Mesenchymal stem cell (in vitro differentiated cells and primary cell): Measurements from ENCODE around the gene LUZP2.

Experiments used
- DNase-seq: peaks from one replicate; pipeline ENCODE4 v3.0.0-alpha.2; 2013
- H2AFZ ChIP-seq: one replicate; pipeline ENCODE4 v1.6.1; 2013; ENCODE audit warnings: low read depth, mild to moderate bottlenecking, control low read depth, inconsistent platforms, low read length, moderate library complexity
- H2AK5ac ChIP-seq: 2 replicates; pipeline ENCODE4 v1.6.1; 2013; ENCODE audit warnings: low read length, moderate library complexity, mild to moderate bottlenecking, inconsistent platforms; ENCODE audit not compliant: severe bottlenecking
- H2BK120ac ChIP-seq: one replicate; pipeline ENCODE4 v1.6.1; 2013; ENCODE audit warnings: low read depth, mild to moderate bottlenecking, inconsistent platforms, low read length, moderate library complexity
- H2BK12ac ChIP-seq, 2 experiments: one replicate each; pipeline ENCODE4 v1.6.1; 2013; ENCODE audit warnings: inconsistent platforms in 2 of 2, low read length in 2 of 2, mild to moderate bottlenecking in 2 of 2, moderate library complexity in 2 of 2, control low read depth in 1 of 2
- H2BK15ac ChIP-seq: one replicate; pipeline ENCODE4 v1.6.1; 2013; ENCODE audit warnings: mild to moderate bottlenecking, low read depth, inconsistent platforms; ENCODE audit not compliant: poor library complexity, severe bottlenecking
- H2BK5ac ChIP-seq: 2 replicates; pipeline ENCODE4 v1.6.1; 2013; ENCODE audit warnings: low read depth, mild to moderate bottlenecking, low read length, control low read depth, inconsistent platforms; ENCODE audit not compliant: poor library complexity, severe bottlenecking
- H3K14ac ChIP-seq, 2 experiments: one replicate each; pipeline ENCODE4 v1.6.1; 2013; ENCODE audit warnings: inconsistent platforms in 2 of 2, low read length in 2 of 2, control low read depth in 1 of 2, mild to moderate bottlenecking in 1 of 2, moderate library complexity in 1 of 2
- H3K18ac ChIP-seq, 2 experiments: one replicate each; pipeline ENCODE4 v1.6.1; 2013; ENCODE audit warnings: inconsistent platforms in 2 of 2, low read length in 2 of 2, control low read depth in 1 of 2, low read depth in 1 of 2, mild to moderate bottlenecking in 1 of 2
- H3K23ac ChIP-seq, 2 experiments: one replicate each; pipeline ENCODE4 v1.6.1; 2013; ENCODE audit warnings: inconsistent platforms in 2 of 2, low read length in 2 of 2, mild to moderate bottlenecking in 2 of 2, moderate library complexity in 2 of 2, control low read depth in 1 of 2
- H3K27ac ChIP-seq: 2 replicates; pipeline ENCODE4 v1.5.1; 2013; ENCODE audit warnings: mild to moderate bottlenecking, moderate library complexity, low read length, control low read depth, inconsistent platforms; ENCODE audit not compliant: poor library complexity, severe bottlenecking
- H3K27me3 ChIP-seq, 2 experiments: 2 replicates each; pipeline versions ENCODE4 v1.6.1 to v1.7.0; 2013; ENCODE audit warnings: low read length in 2 of 2, mild to moderate bottlenecking in 2 of 2, moderate library complexity in 2 of 2, control low read depth in 1 of 2, inconsistent platforms in 1 of 2; ENCODE audit not compliant: control insufficient read depth in 1 of 2, insufficient read depth in 1 of 2
- H3K36me3 ChIP-seq, 2 experiments: 2 replicates each; pipeline versions ENCODE4 v1.6.1 to v1.7.0; 2013; ENCODE audit warnings: low read length in 2 of 2, control low read depth in 1 of 2, inconsistent platforms in 1 of 2, low read depth in 1 of 2, mild to moderate bottlenecking in 1 of 2; ENCODE audit not compliant: insufficient read depth in 2 of 2, control insufficient read depth in 1 of 2
- H3K4ac ChIP-seq, 2 experiments: one replicate each; pipeline ENCODE4 v1.6.1; 2013; ENCODE audit warnings: inconsistent platforms in 2 of 2, low read length in 2 of 2, mild to moderate bottlenecking in 2 of 2, moderate library complexity in 2 of 2, control low read depth in 1 of 2, low read depth in 1 of 2
- H3K4me1 ChIP-seq: 2 replicates; pipeline ENCODE4 v1.6.1; 2013; ENCODE audit warnings: low read depth, low read length, control low read depth; ENCODE audit not compliant: control insufficient read depth, insufficient read depth
- H3K4me2 ChIP-seq: 2 replicates; pipeline ENCODE4 v1.6.1; 2013; ENCODE audit warnings: low read length, mild to moderate bottlenecking, inconsistent platforms; ENCODE audit not compliant: poor library complexity, severe bottlenecking
- H3K4me3 ChIP-seq, 2 experiments: 2 replicates each; pipeline versions ENCODE4 v1.5.1 to v1.7.0; 2013; ENCODE audit warnings: low read length in 2 of 2, mild to moderate bottlenecking in 2 of 2, control low read depth in 1 of 2, low read depth in 1 of 2; ENCODE audit not compliant: insufficient read depth in 1 of 2
- H3K79me1 ChIP-seq: replicated peaks from 2 replicates; pipeline ENCODE4 v1.6.1; 2013; ENCODE audit warnings: mild to moderate bottlenecking, control low read depth, low read length, inconsistent platforms; ENCODE audit not compliant: poor library complexity, severe bottlenecking
- H3K9ac ChIP-seq: 2 replicates; pipeline ENCODE4 v1.7.0; 2013; ENCODE audit warnings: mild to moderate bottlenecking, low read length, moderate library complexity
- H3K9me3 ChIP-seq: 2 replicates; pipeline ENCODE4 v1.7.0; 2013; ENCODE audit warnings: mild to moderate bottlenecking, low read length; ENCODE audit not compliant: control insufficient read depth
- H4K8ac ChIP-seq: one replicate; pipeline ENCODE4 v1.6.1; 2013; ENCODE audit warnings: inconsistent platforms, mild to moderate bottlenecking, low read length, moderate library complexity
- H4K91ac ChIP-seq: one replicate; pipeline ENCODE4 v1.6.1; 2013; ENCODE audit warnings: mild to moderate bottlenecking, low read length, inconsistent platforms
- WGBS: methylation state at CpG from one replicate; pipeline ENCODE4 v1.1.7; 2013; ENCODE audit warnings: mixed read lengths; 5-methylcytosine and 5-hydroxymethylcytosine counted together

Gene LUZP2

DNA sequence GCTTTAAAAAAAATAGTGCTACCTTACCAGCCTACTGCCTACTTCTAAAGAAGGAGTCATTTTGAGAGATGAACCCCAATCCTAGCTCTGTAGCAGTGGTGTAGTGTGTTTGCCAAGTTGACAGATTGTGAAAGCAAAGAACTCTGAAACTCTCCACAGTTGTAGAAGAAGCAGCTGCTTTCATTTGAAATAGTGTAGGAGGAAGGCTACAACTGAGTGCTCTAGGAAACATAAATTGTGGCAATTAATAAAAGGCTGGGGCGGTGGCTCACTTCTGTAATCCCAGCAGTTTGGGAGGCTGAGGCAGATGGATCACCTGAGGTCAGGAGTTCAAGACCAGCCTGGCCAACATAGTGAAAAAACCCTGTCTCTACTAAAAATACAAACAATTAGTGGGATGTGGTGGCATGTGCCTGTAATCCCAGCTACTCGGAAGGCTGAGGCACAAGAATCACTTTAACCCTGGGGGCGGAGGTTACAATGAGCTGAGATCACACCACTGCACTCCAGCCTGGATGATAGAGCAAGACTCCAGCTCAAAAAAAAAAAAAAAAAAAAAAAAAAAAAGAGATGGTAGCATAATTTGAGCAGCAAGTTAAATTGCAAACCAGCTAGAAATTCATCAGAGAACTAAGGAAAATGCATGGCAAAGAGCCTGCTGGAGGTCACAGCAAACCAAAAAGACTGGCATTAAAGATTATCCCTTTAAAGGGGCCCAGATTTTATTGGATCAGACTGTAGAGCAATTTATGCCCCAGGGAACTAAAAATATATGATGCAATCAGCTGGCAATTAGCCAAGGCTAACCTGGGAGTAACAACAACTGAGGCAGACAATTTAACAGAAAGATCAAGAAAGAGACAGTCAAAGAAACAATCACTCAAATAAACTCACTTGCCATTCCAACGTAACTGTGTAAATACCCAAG, 112.6 kb downstream of the LUZP2 start:
- H3K4me3 ChIP-seq: no peak overlapping the region
- H3K9me3 ChIP-seq: no peaks in the 10 kb centered on the region
- H2BK15ac ChIP-seq: no peak overlapping the region
- no peak overlapping the region for H3K14ac ChIP-seq
- no peak overlapping the region for H2BK12ac ChIP-seq
- no peak overlapping the region for H3K23ac ChIP-seq
- no peak overlapping the region for H3K9ac ChIP-seq
- H3K4ac ChIP-seq: no peak overlapping the region
- H3K4me1 ChIP-seq: no peaks in the 10 kb centered on the region
- WGBS: 93% methylated on average over 3 of the region's 4 CpGs
- no peak overlapping the region for H2BK120ac ChIP-seq
- H2AFZ ChIP-seq: no peak overlapping the region
- H4K91ac ChIP-seq: no peak overlapping the region
- no peak for DNase-seq
- no peaks in the 10 kb centered on the region for H3K36me3 ChIP-seq
- no peak overlapping the region for H2BK5ac ChIP-seq
- H2AK5ac ChIP-seq: no peak overlapping the region
- H3K4me2 ChIP-seq: no peak overlapping the region
- H3K27me3 ChIP-seq: no peaks in the 10 kb centered on the region
- H3K79me1 ChIP-seq: no peaks in the 10 kb centered on the region
- H4K8ac ChIP-seq: no peak overlapping the region
- H3K27ac ChIP-seq: no peak overlapping the region
- H3K18ac ChIP-seq: no peak overlapping the region

DNA sequence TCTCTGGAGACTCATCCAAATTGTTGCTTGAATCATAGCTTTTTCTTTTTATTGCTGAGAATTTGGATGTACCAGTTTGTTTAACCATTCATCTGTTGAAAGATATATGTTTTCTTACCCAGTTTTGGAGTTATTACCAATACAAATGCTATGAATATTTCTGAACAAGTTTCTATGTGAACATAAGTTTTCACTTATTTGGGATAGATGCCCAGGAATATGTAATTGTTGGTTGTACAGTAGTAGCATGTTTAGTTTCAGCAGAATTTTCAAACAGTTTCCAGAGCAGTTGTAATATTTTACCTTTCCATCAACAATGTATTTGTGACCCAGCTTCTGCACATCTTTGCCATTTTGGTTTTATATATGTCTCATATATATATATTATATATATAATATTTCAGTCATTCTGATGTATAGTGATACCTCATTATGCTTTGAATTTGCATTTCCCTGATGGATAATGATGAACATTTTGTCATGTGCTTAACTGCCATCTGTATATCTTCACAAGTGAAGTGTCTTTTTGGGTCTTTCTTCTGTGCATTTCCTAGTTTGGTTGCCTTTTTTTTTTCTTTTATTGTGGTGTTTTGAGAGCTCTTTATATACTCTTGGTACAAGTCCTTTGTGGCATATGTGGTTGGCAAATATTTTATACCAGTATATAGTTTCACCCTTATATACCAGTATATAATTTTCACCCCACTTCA, 118.8 kb downstream of the LUZP2 start:
- H3K27ac ChIP-seq: no peak overlapping the region
- H2BK120ac ChIP-seq: no peak overlapping the region
- H3K4me2 ChIP-seq: no peak overlapping the region
- H4K8ac ChIP-seq: no peak overlapping the region
- H3K23ac ChIP-seq: no peak overlapping the region
- H3K4me3 ChIP-seq: no peak overlapping the region
- no peak overlapping the region for H2BK5ac ChIP-seq
- H4K91ac ChIP-seq: no peak overlapping the region
- no peaks in the 10 kb centered on the region for H3K9me3 ChIP-seq
- H3K18ac ChIP-seq: no peak overlapping the region
- no peak overlapping the region for H2AK5ac ChIP-seq
- no peaks in the 10 kb centered on the region for H3K27me3 ChIP-seq
- H2BK15ac ChIP-seq: no peak overlapping the region
- H2AFZ ChIP-seq: no peak overlapping the region
- no peak for DNase-seq
- H2BK12ac ChIP-seq: no peak overlapping the region
- H3K4ac ChIP-seq: no peak overlapping the region
- H3K36me3 ChIP-seq: no peaks in the 10 kb centered on the region
- H3K9ac ChIP-seq: no peak overlapping the region
- no peaks in the 10 kb centered on the region for H3K79me1 ChIP-seq
- H3K14ac ChIP-seq: no peak overlapping the region
- H3K4me1 ChIP-seq: no peaks in the 10 kb centered on the region

DNA sequence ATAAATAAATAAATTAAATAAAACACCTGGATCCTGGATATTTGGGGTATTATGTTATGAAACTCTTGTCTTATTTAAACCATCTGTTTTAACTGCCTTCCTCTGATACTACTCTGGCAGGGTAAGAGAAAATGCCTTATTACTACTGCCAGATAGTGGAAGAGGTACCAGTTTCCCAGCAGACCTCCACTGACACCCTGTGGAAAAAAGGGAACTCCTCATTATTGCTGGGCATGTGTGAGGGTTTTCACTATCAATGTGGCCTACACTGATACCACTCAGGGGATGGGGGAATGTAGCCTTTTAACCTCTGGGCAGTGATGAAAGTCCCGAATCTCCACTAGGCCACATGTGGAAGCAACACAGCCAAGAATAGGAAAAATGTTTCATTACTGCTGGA, 121.0 kb downstream of the LUZP2 start:
- DNase-seq: no peak
- no peak overlapping the region for H2BK12ac ChIP-seq
- H3K27ac ChIP-seq: no peak overlapping the region
- H2AK5ac ChIP-seq: no peak overlapping the region
- H2BK120ac ChIP-seq: no peak overlapping the region
- no peak overlapping the region for H3K18ac ChIP-seq
- H3K14ac ChIP-seq: peak overlapping the region in 1 of 2 experiments; percentile 8
- no CpG with 5 or more reads among the region's 1 CpG for WGBS
- H3K4ac ChIP-seq: no peak overlapping the region
- no peaks in the 10 kb centered on the region for H3K9me3 ChIP-seq
- H3K4me2 ChIP-seq: no peak overlapping the region
- H3K9ac ChIP-seq: no peak overlapping the region
- H4K91ac ChIP-seq: no peak overlapping the region
- no peak overlapping the region for H2AFZ ChIP-seq
- H3K79me1 ChIP-seq: no peaks in the 10 kb centered on the region
- no peaks in the 10 kb centered on the region for H3K27me3 ChIP-seq
- no peak overlapping the region for H4K8ac ChIP-seq
- H3K4me1 ChIP-seq: no peaks in the 10 kb centered on the region
- H3K36me3 ChIP-seq: no peaks in the 10 kb centered on the region
- no peak overlapping the region for H2BK5ac ChIP-seq
- H3K4me3 ChIP-seq: no peak overlapping the region
- H2BK15ac ChIP-seq: no peak overlapping the region
- H3K23ac ChIP-seq: no peak overlapping the region

DNA sequence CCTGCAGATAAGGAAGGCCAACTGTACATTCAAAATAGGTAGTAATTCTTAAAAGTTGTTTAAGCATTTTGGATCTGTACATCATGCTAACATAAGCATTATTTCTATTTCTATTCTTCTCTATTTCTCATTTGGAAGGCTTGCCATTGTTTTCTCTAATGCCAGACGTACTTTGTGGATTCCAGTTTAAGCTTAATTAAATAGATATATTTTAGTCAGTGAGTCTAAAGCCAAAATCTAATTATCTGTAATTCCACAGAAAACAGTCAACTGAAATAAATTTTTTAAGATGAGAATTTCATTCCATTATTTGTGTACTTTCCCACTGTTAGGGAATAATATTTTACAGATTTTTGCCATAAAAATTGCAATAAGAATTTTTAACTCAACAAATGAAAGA, 123.0 kb downstream of the LUZP2 start:
- Histone ChIP-seq H4K91ac (no peak overlapping the region), H3K9ac (no peak overlapping the region), H3K27ac (no peak overlapping the region), H3K27me3 (no peaks in the 10 kb centered on the region), H3K23ac (no peak overlapping the region), H2AK5ac (no peak overlapping the region), H3K4ac (no peak overlapping the region), H2BK120ac (no peak overlapping the region), H3K4me3 (no peak overlapping the region), H3K4me1 (no peaks in the 10 kb centered on the region), H3K18ac (no peak overlapping the region), H2BK12ac (no peak overlapping the region), H3K14ac (no peak overlapping the region), H3K79me1 (no peaks in the 10 kb centered on the region), H2BK15ac (no peak overlapping the region), H2AFZ (no peak overlapping the region), H3K9me3 (no peaks in the 10 kb centered on the region), H3K36me3 (no peaks in the 10 kb centered on the region), H3K4me2 (no peak overlapping the region), H2BK5ac (no peak overlapping the region), H4K8ac (no peak overlapping the region)
- DNase-seq: no peak
- WGBS: no CpG with 5 or more reads among the region's 1 CpG
